ENCODE data around the gene NAIF1. TPM values are rescaled to one million over a fixed set of nuclear protein-coding genes. Genes with fewer than 3 reads are reported as not detected.

The NAIF1 gene
- total RNA-seq, 1 donor from 2014 or later = 11.8 TPM

DNA sequence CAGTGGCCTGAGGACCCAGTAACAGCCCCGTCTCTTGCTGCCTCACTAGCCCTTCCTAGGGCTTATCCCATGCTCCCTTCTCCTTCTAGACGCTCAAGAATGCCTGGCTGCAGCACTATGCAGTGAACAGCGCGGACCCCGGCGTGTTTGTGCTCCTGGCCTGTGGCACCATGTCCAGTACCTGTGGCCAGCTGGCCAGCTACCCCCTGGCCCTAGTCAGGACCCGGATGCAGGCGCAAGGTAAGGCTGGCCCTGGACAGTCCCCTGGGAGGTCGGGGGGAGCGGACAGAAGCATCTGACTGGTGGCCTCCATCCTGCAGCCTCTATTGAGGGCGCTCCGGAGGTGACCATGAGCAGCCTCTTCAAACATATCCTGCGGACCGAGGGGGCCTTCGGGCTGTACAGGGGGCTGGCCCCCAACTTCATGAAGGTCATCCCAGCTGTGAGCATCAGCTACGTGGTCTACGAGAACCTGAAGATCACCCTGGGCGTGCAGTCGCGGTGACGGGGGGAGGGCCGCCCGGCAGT lies 39.9 kb upstream of the NAIF1 start:
- Histone ChIP-seq H3K9me3 (no peaks in the 10 kb centered on the region), H3K27ac (no peak overlapping the region), H3K4me1 (peaks cover 18% of the 10 kb centered on the region), H3K27me3 (no peaks in the 10 kb centered on the region), H3K4me3 (no peak overlapping the region), H3K36me3 (peaks cover 72% of the 10 kb centered on the region)
- TF ChIP-seq, protein P1, sequence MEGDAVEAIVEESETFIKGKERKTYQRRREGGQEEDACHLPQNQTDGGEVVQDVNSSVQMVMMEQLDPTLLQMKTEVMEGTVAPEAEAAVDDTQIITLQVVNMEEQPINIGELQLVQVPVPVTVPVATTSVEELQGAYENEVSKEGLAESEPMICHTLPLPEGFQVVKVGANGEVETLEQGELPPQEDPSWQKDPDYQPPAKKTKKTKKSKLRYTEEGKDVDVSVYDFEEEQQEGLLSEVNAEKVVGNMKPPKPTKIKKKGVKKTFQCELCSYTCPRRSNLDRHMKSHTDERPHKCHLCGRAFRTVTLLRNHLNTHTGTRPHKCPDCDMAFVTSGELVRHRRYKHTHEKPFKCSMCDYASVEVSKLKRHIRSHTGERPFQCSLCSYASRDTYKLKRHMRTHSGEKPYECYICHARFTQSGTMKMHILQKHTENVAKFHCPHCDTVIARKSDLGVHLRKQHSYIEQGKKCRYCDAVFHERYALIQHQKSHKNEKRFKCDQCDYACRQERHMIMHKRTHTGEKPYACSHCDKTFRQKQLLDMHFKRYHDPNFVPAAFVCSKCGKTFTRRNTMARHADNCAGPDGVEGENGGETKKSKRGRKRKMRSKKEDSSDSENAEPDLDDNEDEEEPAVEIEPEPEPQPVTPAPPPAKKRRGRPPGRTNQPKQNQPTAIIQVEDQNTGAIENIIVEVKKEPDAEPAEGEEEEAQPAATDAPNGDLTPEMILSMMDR (IDR thresholded peaks at IDR 0.05) = no peak
- ATAC-seq (no peak), DNase-seq (no peak)
- intact Hi-C loops (cut with DNase I) = no loop called here

DNA sequence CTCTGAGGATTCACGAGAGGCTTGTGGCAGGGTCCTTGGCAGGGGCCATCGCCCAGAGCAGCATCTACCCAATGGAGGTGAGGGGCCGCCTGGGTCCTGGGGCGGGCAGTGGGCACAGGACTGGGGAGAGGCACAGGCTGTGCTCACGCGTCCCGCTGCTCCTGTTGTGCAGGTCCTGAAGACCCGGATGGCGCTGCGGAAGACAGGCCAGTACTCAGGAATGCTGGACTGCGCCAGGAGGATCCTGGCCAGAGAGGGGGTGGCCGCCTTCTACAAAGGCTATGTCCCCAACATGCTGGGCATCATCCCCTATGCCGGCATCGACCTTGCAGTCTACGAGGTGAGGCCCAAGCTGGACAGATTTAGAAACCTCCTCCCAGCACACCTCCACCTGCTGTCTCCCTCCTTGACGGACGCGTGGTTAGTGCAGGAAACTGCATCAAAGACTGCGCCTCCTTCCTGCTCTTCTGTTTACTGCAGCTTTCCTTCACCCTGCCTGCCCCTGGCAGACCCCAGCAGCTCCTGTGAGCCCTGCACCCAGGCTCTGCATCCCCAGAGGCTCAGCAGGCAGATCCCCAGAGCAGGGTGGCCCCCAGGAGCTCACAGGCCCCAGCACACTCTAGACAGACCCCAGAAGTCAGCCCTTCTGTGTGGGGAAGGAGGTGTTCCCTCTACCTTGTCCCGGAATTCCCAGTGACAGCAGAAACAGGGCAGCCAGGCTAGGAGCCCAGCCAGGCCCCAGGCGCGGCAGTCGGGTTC lies 39.2 kb upstream of the NAIF1 start:
- ATAC-seq = no peak
- no peak overlapping the region for H3K27ac ChIP-seq

DNA sequence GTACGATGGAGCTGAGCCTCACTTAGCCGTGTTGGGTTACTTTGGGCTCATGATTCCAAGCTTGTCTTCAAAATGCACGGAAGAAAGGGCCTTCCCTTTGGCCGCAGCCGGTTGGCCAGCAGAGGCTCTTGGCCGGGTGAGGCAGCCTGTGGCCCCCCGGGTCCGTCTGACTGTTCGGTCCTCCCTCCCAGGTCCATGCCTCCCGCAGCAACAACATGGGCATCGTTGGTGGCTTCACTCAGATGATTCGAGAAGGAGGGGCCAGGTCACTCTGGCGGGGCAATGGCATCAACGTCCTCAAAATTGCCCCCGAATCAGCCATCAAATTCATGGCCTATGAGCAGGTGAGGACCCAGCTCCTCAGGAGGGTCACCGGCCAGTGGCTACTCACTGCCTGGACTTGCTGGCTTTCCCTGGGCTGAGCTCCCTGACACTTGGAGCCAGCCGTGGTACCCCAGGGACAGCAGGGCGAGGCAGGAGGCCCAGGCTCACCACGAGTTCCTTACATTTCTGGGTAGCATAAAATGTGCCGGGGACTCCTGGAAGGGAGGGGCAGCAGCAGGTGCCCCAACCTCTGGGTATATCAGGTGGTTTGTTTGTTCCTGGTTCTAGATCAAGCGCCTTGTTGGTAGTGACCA lies 38.5 kb upstream of the NAIF1 start:
- TF ChIP-seq, protein P1 (IDR thresholded peaks at IDR 0.05) = no peak
- H3K4me3 ChIP-seq = no peak overlapping the region
- DNase-seq (no peak), ATAC-seq (no peak)
- no peaks in the 10 kb centered on the region for H3K27me3 ChIP-seq
- intact Hi-C loops (cut with DNase I) = no loop called here
- peaks cover 86% of the 10 kb centered on the region for H3K36me3 ChIP-seq
- H3K4me1 ChIP-seq = peaks cover 31% of the 10 kb centered on the region
- H3K9me3 ChIP-seq = no peaks in the 10 kb centered on the region
- no peak overlapping the region for H3K27ac ChIP-seq

More for the DNA sequence above, 39.2 kb upstream of the NAIF1 start:
- no peak overlapping the region for H3K4me3 ChIP-seq
- DNase-seq = no peak
- H3K9me3 ChIP-seq = no peaks in the 10 kb centered on the region
- intact Hi-C loops (cut with DNase I) = no loop called here
- TF ChIP-seq, protein P1 (IDR thresholded peaks at IDR 0.05) = no peak
- H3K4me1 ChIP-seq = peaks cover 24% of the 10 kb centered on the region
- no peaks in the 10 kb centered on the region for H3K27me3 ChIP-seq
- peaks cover 78% of the 10 kb centered on the region for H3K36me3 ChIP-seq

DNA sequence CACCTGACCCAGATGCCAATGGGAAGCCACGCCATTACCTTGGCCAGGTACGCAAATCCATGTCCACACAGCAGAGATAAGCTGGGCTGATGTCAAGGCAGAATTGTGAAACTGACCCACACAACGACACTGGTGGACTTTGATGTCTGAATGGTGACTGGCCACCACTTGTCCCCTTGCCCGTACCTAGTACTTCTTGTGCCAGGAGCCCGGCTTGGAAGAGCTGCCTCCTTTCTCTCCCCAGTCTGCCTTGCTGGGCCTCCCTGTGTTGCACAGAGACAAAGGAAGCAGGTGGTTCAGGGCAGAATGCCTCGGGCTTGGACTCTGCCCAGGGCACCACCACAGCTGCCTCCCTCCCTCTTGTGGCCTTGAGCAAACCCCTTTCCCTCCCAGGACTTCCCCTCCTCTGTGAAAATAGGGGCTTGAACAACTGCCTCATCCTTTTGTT lies 37.1 kb upstream of the NAIF1 start:
- TF ChIP-seq, protein P1 (IDR thresholded peaks at IDR 0.05) = no peak
- H3K4me1 ChIP-seq = peaks cover 45% of the 10 kb centered on the region
- H3K4me3 ChIP-seq = no peak overlapping the region
- H3K27ac ChIP-seq = no peak overlapping the region
- peaks cover 85% of the 10 kb centered on the region for H3K36me3 ChIP-seq
- no peaks in the 10 kb centered on the region for H3K9me3 ChIP-seq
- DNase-seq (no peak), ATAC-seq (no peak)
- H3K27me3 ChIP-seq = no peaks in the 10 kb centered on the region
- intact Hi-C loops (cut with DNase I) = no loop called here

DNA sequence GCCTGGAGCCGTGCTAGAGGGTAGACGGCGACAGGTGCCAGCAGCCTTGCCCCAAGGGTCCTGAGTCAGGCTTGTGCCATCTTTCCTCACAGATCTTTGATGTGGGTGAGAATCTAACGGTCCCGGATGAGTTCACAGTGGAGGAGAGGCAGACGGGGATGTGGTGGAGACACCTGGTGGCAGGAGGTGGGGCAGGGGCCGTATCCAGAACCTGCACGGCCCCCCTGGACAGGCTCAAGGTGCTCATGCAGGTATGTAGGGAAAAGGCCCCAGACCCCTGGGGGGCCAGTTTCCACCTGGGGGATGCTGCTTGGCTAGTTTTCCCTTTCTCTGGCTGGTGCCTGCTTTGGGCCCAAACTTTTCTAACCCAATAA lies 36.5 kb upstream of the NAIF1 start:
- Histone ChIP-seq H3K27me3 (no peaks in the 10 kb centered on the region), H3K9me3 (no peaks in the 10 kb centered on the region), H3K36me3 (peaks cover 79% of the 10 kb centered on the region), H3K4me1 (peaks cover 51% of the 10 kb centered on the region), H3K4me3 (no peak overlapping the region), H3K27ac (no peak overlapping the region)
- DNase-seq (no peak), ATAC-seq (no peak)
- intact Hi-C loops (cut with DNase I) = no loop called here
- TF ChIP-seq, protein P1 (IDR thresholded peaks at IDR 0.05) = peak; percentile 15

Measured in upper lobe of right lung (tissue), 1 donor.